A549 treated with Mapracorat at 1 μM for 4 hours (cell line): ENCODE data around the gene DQX1. TPM values are rescaled to one million over a fixed set of nuclear protein-coding genes. Genes with fewer than 3 reads are reported as not detected.

ENCODE experiments used
- total RNA-seq: library from RNA; stranded (reverse); fragments of 200-300 nt; extraction: Qiagen RNA extraction; gene quantifications from 5 replicates; pipeline ENCODE4 v1.2.3, GENCODE V29; 2022

Gene DQX1, protein sequence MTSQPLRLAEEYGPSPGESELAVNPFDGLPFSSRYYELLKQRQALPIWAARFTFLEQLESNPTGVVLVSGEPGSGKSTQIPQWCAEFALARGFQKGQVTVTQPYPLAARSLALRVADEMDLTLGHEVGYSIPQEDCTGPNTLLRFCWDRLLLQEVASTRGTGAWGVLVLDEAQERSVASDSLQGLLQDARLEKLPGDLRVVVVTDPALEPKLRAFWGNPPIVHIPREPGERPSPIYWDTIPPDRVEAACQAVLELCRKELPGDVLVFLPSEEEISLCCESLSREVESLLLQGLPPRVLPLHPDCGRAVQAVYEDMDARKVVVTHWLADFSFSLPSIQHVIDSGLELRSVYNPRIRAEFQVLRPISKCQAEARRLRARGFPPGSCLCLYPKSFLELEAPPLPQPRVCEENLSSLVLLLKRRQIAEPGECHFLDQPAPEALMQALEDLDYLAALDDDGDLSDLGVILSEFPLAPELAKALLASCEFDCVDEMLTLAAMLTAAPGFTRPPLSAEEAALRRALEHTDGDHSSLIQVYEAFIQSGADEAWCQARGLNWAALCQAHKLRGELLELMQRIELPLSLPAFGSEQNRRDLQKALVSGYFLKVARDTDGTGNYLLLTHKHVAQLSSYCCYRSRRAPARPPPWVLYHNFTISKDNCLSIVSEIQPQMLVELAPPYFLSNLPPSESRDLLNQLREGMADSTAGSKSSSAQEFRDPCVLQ
- 0.10 to 0.19 TPM (median 0.14 TPM) in 4 of 5 replicates, not detected in the other for total RNA-seq

GRCh38 chr2:74525717-74526648 is at the start of gene DQX1:
Gene DQX1, minus strand, starts transcription at chr2:74526231. Its CDS starts 502 bp downstream, at chr2:74525729.

DNA sequence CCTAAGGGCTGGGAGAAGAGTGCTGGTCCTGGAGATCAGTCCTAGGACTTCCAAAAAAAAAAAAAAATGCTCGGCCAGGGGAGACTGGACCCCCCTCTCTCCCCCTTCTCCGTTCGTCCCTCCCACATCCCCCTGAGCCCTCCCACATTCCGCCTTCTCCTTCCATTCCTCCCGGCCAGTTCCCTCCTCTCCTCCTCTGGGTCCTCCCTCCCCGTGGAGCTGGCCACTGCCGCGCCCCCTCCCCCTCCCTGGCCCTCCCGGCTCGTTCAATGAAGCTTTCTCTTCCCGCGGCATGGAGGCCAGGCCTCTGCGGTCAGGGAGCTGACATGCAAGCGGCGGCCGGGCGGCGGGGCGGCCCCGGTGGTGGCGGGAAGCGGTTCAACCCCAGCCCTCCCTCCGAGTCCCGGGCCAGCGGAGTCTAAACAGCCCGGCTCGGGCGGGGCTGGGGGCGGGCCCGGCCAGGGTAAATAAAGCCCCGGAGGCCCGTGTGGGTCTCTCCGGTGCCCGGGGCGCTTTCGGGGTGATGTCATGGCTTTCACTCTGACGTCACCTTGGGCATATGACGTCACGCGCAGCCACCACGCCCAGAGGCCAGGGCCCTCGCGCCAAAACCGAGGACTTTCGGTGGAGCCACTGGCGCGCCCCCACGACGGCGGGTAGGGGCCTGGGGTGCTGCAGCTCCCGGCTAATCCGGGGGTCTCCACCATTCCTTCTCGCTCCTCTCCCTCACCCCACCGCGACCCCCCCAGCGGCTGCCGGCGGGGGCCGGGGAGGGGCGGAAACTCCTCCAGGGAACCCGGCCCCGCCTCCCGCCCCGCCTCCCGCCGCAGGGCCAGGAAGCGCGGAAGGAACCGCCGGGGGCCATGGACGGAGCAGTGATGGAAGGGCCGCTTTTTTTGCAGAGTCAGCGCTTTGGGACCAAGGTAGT is 28.1 kb upstream of the DQX1 start, which contains the start of the genes DOK1 and LOXL3:
Gene DOK1, plus strand, starts transcription at position 829 of the 928 bp plus-strand sequence. Its CDS starts 35 bp downstream, at position 864.
Gene LOXL3, minus strand, starts transcription at position 51 of the 928 bp plus-strand sequence. CDS start 1,308 bp downstream, outside the sequence.

GRCh38 chr2:74529357-74530238 is 3.6 kb upstream of the DQX1 start, which contains the start of the genes AUP1 and HTRA2:
Gene AUP1, minus strand, starts transcription at chr2:74529706. Its CDS starts 77 bp downstream, at chr2:74529629.
Gene HTRA2, plus strand, starts transcription at chr2:74529933. Its CDS starts 74 bp downstream, at chr2:74530007.

GRCh38 chr2:74514368-74515270 is 11.4 kb downstream of the DQX1 start, which contains the start of gene TLX2:
Gene TLX2, plus strand, starts transcription at chr2:74514450. Its CDS starts 357 bp downstream, at chr2:74514807.

GRCh38 chr2:74507145-74507925 is 18.7 kb downstream of the DQX1 start, which contains the start of gene PCGF1:
Gene PCGF1, minus strand, starts transcription at chr2:74507695. Its CDS starts 27 bp downstream, at chr2:74507668.

DNA sequence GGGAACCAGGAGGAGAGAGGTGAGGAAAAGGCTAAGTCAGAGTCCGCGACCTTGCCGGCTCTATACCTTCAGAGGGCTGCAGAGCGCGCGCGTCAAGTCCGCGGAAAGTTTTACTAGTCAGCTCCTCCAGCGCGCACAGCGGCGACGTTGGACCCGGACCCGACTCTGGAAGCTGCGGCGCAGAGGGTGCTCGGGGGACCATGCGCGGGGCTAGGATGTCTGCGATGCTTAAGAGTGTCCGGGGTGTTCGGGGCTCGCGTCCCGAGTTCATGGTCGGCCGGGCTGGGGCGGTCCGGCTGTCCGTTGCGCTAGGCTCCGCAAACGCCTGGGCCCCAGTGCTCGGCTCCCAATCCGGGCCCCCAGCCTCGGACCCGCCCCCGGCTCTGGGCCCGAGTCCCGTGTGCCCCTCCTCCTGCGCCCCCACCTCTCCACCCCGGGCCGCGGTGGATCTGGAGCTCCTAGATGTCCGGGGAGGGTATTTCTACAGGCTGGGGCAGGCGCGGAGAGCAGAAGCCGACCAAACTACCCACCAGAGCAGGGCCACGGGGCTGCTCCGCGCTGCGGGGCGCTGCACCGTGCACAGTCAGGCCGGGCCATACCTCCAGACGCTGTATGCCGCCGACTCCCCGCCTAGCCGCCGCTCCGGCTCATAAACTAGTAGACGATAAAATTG is 26.6 kb downstream of the DQX1 start, which contains the start of gene LBX2:
Gene LBX2, minus strand, starts transcription at position 337 of the 673 bp plus-strand sequence. Its CDS starts 66 bp downstream, at position 271.

GRCh38 chr2:74482801-74483674 is 43.0 kb downstream of the DQX1 start, which contains the start of the genes CCDC142 and TTC31:
Gene CCDC142, minus strand, starts transcription at chr2:74482998. Its CDS starts 161 bp downstream, at chr2:74482837.
Gene TTC31, plus strand, starts transcription at chr2:74483081. Its CDS starts 15 bp downstream, at chr2:74483096.

GRCh38 chr2:74472086-74472944 is 53.7 kb downstream of the DQX1 start, which contains the start of gene MRPL53:
Gene MRPL53, minus strand, starts transcription at chr2:74472680. Its CDS starts 20 bp downstream, at chr2:74472660.

Other genes starting within 250 kb of the DQX1 start
- gene SLC4A5, start 182.8 kb downstream of the DQX1 start, total RNA-seq: 0.07 to 0.41 TPM (median 0.36 TPM) in 5 replicates
- 112 to 150 TPM (median 144 TPM) in 5 replicates for gene DCTN1, start 145.9 kb downstream of the DQX1 start, total RNA-seq
- 2.4 to 3.7 TPM (median 2.6 TPM) in 5 replicates for gene C2orf81, start 104.6 kb downstream of the DQX1 start, total RNA-seq
- 76.9 to 89.4 TPM (median 88.0 TPM) in 5 replicates for gene WDR54, start 104.5 kb downstream of the DQX1 start, total RNA-seq
- gene RTKN, start 84.3 kb downstream of the DQX1 start, total RNA-seq: 18.9 to 25.9 TPM (median 23.9 TPM) in 5 replicates
- gene INO80B, start 71.1 kb downstream of the DQX1 start, total RNA-seq: 42.6 to 53.6 TPM (median 49.0 TPM) in 5 replicates
- gene WBP1, start 67.8 kb downstream of the DQX1 start, total RNA-seq: 47.3 to 87.4 TPM (median 83.1 TPM) in 5 replicates
- gene MOGS, start 60.8 kb downstream of the DQX1 start, total RNA-seq: 37.4 to 54.3 TPM (median 52.0 TPM) in 5 replicates
- 106 to 149 TPM (median 141 TPM) in 5 replicates for gene MRPL53, start 53.6 kb downstream of the DQX1 start, total RNA-seq
- gene CCDC142, start 43.2 kb downstream of the DQX1 start, total RNA-seq: 11.6 to 16.5 TPM (median 14.2 TPM) in 5 replicates
- 15.7 to 17.7 TPM (median 16.1 TPM) in 5 replicates for gene TTC31, start 43.1 kb downstream of the DQX1 start, total RNA-seq
- gene LBX2, start 26.6 kb downstream of the DQX1 start, total RNA-seq: 2.7 to 3.7 TPM (median 3.1 TPM) in 5 replicates
- 30.8 to 43.0 TPM (median 33.4 TPM) in 5 replicates for gene PCGF1, start 18.5 kb downstream of the DQX1 start, total RNA-seq
- gene TLX2, start 11.8 kb downstream of the DQX1 start, total RNA-seq: 0.19 to 0.58 TPM (median 0.33 TPM) in 5 replicates
- gene AUP1, start 3.5 kb upstream of the DQX1 start, total RNA-seq: 197 to 259 TPM (median 233 TPM) in 5 replicates
- gene HTRA2, start 3.7 kb upstream of the DQX1 start, total RNA-seq: 31.4 to 42.9 TPM (median 39.7 TPM) in 5 replicates
- 0.20 to 0.50 TPM (median 0.44 TPM) in 5 replicates for gene LOXL3, start 27.7 kb upstream of the DQX1 start, total RNA-seq
- 3.8 to 5.3 TPM (median 4.1 TPM) in 5 replicates for gene DOK1, start 28.5 kb upstream of the DQX1 start, total RNA-seq
- not detected in 5 replicates for gene M1AP, start 122.1 kb upstream of the DQX1 start, total RNA-seq
- gene SEMA4F, start 128.0 kb upstream of the DQX1 start, total RNA-seq: 9.6 to 15.2 TPM (median 10.2 TPM) in 5 replicates